Activated CD4-positive, alpha-beta T cell treated with anti-CD3 and anti-CD28 coated beads, Interleukin-2, amount 50 U/mL, for 1 hour (primary cell): ENCODE data around the gene TENM4.

ENCODE experiments used
- DNase-seq: peaks from one replicate; pipeline ENCODE4 v3.0.0-alpha.2; 2020

The TENM4 gene

DNA sequence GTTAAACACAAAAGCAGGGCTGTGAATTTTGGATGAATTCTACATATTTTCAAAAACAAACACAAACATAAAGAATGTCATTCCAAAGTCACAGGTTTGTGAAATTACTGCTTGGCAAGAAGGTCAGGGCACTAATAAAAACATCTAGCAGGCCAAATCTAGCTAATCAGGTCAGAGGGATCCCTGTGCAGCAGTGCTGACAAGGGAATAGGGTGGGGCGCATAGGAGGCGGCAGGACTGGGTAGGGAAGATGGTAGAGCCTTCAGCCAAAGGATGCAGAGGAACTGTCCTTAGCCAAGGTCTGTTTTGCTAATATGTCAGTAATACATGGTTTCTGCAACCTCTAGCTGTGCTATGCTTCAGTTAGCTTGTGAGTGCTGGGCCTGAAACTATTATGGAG, 396.6 kb downstream of the TENM4 start:
- no peak for DNase-seq

DNA sequence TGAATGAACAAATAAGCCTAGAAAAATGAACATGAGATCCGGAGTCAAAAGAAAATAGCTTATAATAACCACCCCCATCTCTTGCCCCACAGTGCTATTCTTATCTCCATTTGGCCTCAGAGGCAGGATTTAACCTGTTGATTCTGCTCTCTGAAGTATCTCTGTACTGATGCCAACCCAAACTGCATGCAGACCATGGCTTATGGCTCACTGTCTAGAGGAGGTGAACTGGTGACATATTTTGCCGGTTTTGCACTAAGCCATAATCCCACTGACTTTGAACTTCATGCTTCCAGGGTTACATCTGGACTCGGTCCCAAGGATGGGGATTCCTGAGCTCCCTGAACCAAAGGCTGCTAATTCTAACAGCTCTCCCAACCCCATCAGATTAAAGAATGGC, 397.1 kb downstream of the TENM4 start:
- DNase-seq: no peak

DNA sequence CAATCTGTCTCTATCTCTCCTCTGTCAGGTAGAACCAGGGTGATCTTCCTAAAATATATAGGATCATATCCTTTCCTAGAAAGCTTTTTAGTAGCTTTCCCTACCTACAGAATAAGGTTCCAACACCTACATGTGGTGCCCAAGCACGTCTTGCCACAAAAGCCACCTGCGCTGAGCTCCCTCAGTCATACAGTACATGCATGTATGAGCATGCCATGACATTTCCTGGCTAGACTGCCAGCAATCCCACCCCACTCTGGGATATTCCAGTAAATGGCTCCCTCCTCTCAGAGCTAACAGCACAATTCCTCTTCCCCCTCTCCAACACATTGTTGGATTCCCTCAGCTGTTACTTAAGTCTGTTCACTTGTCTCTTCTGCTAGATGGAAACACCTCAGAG, 398.0 kb downstream of the TENM4 start:
- DNase-seq: no peak

GRCh38 chr11:79040348-79040747, 400.5 kb downstream of the TENM4 start:
- DNase-seq: no peak

GRCh38 chr11:79039122-79039521, 401.7 kb downstream of the TENM4 start:
- DNase-seq: no peak

- DNase-seq: no peak
Observed at GRCh38 chr11:79035881-79036280, 404.9 kb downstream of the TENM4 start.

GRCh38 chr11:79033833-79034232, 407.0 kb downstream of the TENM4 start:
- DNase-seq: no peak

GRCh38 chr11:79030448-79030847, 410.4 kb downstream of the TENM4 start:
- no peak for DNase-seq

DNA sequence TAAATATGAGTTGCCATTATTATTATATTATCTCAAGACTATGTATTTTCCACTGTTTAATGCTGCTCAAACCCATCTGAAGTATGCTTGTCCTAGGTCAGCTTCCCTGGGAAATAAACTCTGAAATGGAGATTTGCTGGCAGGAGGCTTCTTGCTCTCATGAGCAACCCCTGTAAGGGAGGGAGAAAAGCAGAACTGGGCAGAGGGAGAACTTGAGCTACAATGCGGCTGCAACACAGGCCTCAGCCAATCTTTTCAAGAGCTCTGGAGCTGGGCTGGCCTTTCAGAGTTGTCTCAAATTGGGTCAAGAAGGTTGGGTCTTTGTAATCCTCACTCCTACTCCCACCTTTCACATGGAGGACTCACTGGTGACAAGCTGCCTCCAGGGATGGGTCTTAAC, 412.6 kb downstream of the TENM4 start:
- no peak for DNase-seq

- DNase-seq: no peak
Observed at GRCh38 chr11:79026803-79027445, 413.9 kb downstream of the TENM4 start.

- DNase-seq: no peak
Observed at GRCh38 chr11:79025622-79026021, 415.2 kb downstream of the TENM4 start.

GRCh38 chr11:79025097-79025496, 415.7 kb downstream of the TENM4 start:
- DNase-seq: no peak

DNA sequence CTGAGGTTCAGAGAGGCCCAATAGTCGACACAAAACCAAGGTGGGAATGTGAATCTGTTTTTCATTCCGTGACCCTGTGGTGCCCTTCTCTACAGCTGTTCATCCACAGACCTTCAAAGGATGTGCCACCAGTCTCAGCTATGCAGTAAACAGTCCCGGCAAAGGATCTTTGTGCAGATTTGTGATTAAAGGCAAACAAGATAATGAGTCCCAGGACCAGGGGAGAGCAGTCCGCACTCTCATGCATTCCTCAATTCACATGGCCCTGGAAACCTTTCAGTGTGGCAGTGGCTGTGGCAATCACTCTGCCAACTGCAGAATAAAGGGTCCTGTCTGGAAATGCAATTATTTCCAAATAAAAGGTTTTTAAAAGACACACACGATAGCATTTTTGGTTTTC, 418.6 kb downstream of the TENM4 start:
- DNase-seq: no peak

GRCh38 chr11:79021601-79022000, 419.2 kb downstream of the TENM4 start:
- DNase-seq: no peak

DNA sequence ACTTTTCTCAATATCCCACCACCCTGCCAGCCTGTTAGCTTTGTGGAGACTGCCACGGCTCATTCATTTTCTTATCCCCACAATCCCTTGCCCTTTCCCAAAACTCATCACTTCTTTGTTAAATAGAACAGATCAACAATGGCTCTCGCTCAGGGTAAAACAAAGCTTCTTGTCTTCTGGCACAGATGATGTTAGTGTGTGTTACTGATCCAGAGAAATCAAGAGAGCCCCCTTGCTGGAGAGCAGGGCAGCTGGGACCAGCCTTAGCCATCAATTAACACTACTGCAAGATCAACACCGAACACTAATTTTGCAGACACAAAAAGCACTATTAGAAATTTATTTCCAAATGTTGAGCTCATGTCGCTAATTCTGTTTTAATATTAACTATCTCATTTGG, 420.9 kb downstream of the TENM4 start:
- DNase-seq: no peak

DNA sequence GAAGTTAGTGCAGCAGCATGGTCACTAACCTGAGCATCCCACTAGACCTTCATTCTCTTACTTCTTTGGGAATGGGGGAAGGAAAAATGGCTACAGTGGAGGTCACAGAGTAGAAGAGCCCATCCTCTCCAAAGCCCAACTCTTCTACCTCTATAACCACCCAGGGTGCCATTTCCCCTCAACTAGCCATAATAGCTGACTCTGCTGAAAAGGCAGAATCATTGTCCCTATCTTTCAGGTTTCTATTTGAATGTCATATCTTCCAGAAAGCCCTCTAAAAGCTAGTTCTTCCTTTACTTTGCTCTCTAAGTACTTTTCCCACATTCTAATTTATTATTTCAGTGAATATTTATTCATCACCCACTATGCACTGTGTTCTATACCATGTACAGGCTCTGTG, 421.6 kb downstream of the TENM4 start:
- no peak for DNase-seq

- DNase-seq: no peak
Observed at GRCh38 chr11:79018371-79018849, 422.4 kb downstream of the TENM4 start.

DNA sequence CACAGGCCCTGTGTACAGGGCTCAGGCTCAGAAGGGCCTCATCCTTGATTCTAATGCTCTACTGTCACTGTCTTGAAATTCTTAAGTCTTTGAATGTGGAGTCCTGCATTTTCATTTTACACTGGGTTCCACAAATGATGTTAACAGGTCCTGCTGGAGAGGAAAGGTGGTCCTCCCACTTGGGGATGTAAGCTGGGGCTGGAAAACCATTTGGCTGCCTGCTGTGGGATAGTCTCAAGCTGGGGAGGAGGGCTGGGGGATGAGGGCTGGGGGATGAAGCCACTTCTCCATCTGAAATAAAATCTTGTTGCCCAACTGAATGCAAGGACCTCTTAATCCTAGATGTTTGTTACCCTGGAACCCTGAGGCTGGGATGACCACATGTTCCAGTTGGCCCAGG, 423.0 kb downstream of the TENM4 start:
- no peak for DNase-seq

DNA sequence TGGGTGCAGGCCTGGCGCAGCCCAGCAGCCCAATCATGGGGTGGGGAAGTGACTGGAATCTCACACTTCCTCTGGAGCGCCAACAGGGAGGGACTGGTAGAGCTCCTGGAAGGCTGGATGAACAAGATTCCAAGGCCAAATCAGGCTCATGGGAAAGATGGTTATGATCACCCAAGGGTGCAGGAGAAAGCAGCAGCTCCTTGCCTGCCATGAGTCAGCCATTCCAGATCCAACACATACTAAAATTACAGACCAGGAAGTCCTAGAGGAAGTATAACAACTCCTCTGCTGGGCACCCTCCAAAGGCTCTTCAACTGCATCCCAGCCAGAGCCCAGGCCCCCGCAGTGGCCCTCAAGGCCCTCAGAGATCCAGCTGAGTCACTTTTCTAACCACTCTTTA, 427.3 kb downstream of the TENM4 start:
- DNase-seq: no peak

DNA sequence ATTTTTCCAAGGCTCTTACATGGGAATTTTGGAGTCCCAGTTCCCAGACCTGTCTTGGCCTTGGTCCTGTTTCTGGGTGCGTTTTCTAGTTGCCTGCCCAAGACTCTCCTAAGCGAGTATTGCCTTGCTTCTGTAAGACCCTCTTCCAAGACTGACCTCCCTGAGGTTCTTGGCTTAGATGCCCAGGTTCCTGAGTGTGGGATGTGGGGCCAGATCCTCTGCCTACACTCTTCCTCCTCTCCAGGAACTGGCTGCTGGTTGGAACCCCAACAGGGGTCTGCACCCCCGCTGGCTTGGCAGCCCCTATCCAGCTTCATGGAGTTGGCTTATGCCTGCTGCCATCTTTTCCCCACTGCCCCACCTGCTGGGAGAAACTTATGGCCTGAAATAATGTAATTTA, 429.5 kb downstream of the TENM4 start:
- no peak for DNase-seq

DNA sequence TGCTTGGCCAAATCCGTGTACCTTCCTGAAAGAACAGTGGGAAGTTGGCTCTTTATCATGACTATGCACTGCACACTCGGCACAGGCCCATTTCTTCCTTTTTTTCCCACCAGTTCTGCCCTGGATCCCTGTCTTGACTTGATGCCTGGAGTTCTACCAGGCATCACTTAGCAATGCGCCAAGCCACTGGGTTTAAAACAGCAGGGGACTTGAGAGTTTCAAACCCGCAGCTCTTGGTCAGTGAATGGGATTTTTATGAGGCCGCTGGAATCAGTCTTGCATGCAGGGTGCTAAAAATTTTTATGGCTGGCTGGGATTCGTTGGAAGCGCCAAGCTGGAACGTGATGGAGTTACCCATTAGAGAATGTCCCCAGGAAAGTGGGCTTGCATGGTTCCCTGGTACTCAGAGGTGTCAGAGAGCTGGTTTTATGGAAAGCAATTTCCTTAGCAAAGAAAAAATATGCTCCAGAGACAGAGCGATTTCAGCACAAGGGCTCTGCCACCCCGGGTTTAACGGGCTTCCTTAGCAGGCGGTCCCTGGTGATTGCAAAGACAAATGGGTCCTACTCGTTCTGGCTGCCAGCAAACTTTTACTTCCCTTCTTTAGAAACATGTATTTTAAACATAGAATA, 432.9 kb downstream of the TENM4 start:
- DNase-seq: no peak

- no peak for DNase-seq
Observed at GRCh38 chr11:79006854-79007253, 434.0 kb downstream of the TENM4 start.

GRCh38 chr11:78996007-78996406, 444.8 kb downstream of the TENM4 start:
- DNase-seq: no peak

DNA sequence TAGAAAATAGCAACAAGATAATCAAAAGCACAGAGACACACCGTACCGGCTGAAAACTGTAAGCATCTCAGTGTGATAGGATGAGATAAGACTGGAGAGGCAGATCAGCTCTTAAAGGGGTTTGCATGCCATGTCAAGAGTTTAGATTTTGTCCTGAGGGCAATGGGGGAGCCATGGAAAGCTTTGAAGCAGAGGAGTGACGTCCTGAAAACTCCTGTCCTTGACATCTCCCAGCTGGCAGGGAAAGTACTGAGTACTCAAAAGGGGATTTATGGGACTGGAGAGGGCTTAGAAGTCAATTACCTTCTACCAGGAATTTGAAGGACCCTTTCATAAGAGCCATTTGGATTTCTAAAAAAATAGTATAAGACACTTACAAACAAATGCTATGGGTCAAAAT, 445.7 kb downstream of the TENM4 start:
- no peak for DNase-seq

GRCh38 chr11:78993802-78994430, 446.9 kb downstream of the TENM4 start:
- DNase-seq: no peak
